Measurements from ENCODE around the gene RIN3. TPM values are rescaled to one million over a fixed set of nuclear protein-coding genes. Genes with fewer than 3 reads are reported as not detected.

Gene RIN3
- total RNA-seq, 1 donor from 2014 or later, result 34.7 TPM

DNA sequence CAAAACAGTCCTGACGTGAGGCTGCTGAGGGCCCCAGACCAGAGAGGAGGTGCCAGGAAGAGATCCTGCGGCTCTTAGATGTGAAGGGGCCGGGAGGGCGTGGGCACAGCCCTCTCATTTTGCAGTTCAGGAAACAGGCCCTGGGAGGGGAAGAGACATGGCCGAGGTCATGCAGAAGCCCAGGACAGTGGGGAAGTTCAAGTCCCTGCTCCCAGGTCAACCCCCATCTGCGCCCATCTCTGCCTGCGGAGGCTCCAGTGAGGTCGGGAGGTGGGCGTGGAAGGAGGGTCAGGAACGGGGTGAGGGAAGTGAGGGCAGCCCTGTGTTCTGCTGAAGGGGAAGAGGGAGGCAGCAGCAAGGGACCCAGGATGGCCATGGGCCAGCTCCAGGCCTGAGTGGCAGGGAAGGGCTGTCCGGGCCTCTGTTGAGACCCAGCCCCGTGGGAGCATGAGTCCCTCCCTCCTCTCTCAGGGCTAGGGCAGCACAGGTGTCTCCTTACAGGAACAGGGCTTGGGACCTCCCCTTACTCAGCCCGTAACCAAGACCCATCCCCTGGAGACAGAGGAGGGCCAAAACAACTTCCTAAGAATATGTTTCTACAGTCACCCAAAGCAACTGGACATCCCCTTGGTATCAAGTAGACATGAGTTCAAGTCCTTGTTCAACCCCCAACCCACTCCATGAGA is 144.0 kb downstream of the RIN3 start:
- H3K36me3 Mint-ChIP-seq (ENCODE audit: low read depth), result peaks cover 76% of the 10 kb centered on the region
- H3K4me3 Mint-ChIP-seq, result peak overlapping the region; percentile 15
- intact Hi-C loops (cut with micrococcal nuclease), result no loop called here
- no peak overlapping the region for H3K27ac Mint-ChIP-seq
- no peak for DNase-seq (ENCODE audit: low spot score)
- H3K9me3 Mint-ChIP-seq, result no peaks in the 10 kb centered on the region
- H3K27me3 Mint-ChIP-seq (ENCODE audit: insufficient read depth), result no peaks in the 10 kb centered on the region
- H3K4me1 Mint-ChIP-seq (ENCODE audit: low read depth), result peaks cover 70% of the 10 kb centered on the region

DNA sequence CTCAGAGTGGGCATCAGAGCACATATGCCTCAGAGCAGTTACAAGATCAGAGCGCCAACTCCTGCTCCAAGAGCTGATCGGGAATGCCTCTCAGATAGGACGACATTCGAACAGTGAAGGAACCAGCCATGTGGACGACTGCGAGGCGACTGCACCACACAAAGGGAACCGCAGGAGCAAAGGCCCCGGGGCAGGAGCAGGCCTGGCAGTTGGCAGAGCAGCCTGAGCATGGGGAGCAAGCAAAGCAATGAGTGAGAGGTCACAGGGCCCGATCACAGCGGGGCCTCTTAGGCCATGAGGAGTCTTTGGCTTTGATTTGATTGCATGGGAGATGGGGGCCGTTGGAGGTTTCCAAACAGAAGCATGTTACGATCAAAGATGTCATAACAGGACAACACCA is 144.6 kb downstream of the RIN3 start:
- DNase-seq (ENCODE audit: low spot score), result no peak
- Mint-ChIP-seq H3K27ac (no peak overlapping the region), H3K4me3 (no peak overlapping the region), H3K27me3 (ENCODE audit: insufficient read depth) (no peaks in the 10 kb centered on the region), H3K36me3 (ENCODE audit: low read depth) (peaks cover 79% of the 10 kb centered on the region), H3K4me1 (ENCODE audit: low read depth) (peaks cover 68% of the 10 kb centered on the region), H3K9me3 (no peaks in the 10 kb centered on the region)
- intact Hi-C loops (cut with micrococcal nuclease), result no loop called here

DNA sequence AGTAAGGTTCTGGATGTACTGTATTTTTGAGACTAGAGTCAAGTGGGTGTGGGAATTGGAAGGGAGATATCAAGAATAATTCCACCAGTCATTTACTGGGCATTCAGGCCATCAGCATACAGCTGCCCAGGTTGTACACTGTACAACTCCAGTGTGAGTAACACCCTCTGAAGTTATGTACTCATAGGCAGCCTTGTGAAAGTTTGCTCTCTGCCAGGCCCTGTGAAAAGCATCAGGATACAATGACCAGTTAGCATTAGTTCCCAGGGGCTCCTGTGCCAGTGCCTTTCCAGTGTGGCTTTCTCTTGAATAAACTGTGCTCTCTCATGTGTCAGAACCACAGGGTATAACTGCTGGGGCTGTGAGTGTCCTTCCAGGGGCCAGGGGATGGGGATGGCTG is 145.1 kb downstream of the RIN3 start:
- no peaks in the 10 kb centered on the region for H3K9me3 Mint-ChIP-seq
- DNase-seq (ENCODE audit: low spot score), result no peak
- H3K27me3 Mint-ChIP-seq (ENCODE audit: insufficient read depth), result no peaks in the 10 kb centered on the region
- no peak overlapping the region for H3K4me3 Mint-ChIP-seq
- H3K4me1 Mint-ChIP-seq (ENCODE audit: low read depth), result peaks cover 63% of the 10 kb centered on the region
- intact Hi-C loops (cut with micrococcal nuclease), result no loop called here
- H3K36me3 Mint-ChIP-seq (ENCODE audit: low read depth), result peaks cover 76% of the 10 kb centered on the region
- H3K27ac Mint-ChIP-seq, result no peak overlapping the region

DNA sequence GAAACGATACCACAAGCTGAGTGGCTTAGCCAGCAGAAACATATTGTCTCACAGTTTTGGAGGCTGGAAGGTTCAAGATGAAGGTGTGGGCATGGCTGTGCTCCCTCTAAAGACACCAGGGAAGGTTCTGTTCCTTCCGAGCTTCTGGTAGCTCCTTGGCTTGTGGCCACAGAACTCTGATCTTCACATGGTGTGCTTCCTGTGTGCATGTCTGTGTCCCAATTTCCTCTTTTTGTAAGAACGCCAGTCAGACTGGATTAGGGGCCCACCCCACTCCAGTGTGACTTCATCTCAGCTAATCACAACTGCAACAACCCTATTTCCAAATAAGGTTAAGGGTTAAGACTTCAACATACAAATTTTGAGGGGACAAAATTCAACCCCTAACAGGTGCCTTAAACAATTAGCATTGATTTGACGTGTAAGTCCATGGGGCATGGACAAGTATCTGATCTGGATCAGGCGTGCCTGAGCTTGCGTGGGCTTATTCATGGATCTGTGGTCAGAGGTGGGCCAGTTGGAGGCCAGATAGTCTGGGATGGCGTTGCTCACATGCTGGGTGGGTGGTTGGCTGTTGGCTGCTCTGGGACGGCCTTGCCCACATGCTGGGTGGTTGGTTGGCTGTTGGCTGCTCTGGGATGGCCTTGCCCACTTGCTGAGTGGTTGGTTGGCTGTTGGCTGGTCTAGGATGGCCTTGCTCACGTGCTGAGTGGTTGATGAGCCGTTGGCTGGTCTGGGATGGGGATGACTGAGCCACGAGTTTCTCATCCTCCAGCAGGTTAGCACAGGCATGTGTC is 146.4 kb downstream of the RIN3 start:
- peaks cover 80% of the 10 kb centered on the region for H3K36me3 Mint-ChIP-seq (ENCODE audit: low read depth)
- no peaks in the 10 kb centered on the region for H3K27me3 Mint-ChIP-seq (ENCODE audit: insufficient read depth)
- no peak overlapping the region for H3K4me3 Mint-ChIP-seq
- intact Hi-C loops (cut with micrococcal nuclease), result no loop called here
- H3K9me3 Mint-ChIP-seq, result no peaks in the 10 kb centered on the region
- H3K27ac Mint-ChIP-seq, result no peak overlapping the region
- DNase-seq (ENCODE audit: low spot score), result no peak
- H3K4me1 Mint-ChIP-seq (ENCODE audit: low read depth), result peaks cover 58% of the 10 kb centered on the region

DNA sequence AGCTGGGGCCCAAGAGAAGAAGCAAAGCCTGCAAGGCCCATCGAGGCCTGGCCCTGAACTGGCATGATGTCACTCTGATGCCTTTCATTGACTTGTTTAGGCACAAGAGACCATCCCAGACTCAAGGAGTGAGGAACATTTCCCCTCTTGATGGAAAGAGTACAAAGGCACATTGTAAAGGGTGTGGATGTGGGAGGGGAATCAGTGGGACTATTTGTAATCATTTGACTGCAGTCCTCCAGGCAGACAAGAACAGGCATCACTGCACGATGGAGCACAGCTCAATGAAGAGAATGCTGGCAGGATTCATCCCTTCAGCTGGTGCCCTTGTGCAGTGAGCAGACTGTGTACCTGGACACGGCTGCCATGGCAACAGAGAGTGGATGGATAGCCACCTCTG is 147.0 kb downstream of the RIN3 start:
- no peak overlapping the region for H3K27ac Mint-ChIP-seq
- peaks cover 54% of the 10 kb centered on the region for H3K4me1 Mint-ChIP-seq (ENCODE audit: low read depth)
- intact Hi-C loops (cut with micrococcal nuclease), result no loop called here
- no peak for DNase-seq (ENCODE audit: low spot score)
- peaks cover 76% of the 10 kb centered on the region for H3K36me3 Mint-ChIP-seq (ENCODE audit: low read depth)
- no peak overlapping the region for H3K4me3 Mint-ChIP-seq
- H3K27me3 Mint-ChIP-seq (ENCODE audit: insufficient read depth), result no peaks in the 10 kb centered on the region
- H3K9me3 Mint-ChIP-seq, result no peaks in the 10 kb centered on the region

DNA sequence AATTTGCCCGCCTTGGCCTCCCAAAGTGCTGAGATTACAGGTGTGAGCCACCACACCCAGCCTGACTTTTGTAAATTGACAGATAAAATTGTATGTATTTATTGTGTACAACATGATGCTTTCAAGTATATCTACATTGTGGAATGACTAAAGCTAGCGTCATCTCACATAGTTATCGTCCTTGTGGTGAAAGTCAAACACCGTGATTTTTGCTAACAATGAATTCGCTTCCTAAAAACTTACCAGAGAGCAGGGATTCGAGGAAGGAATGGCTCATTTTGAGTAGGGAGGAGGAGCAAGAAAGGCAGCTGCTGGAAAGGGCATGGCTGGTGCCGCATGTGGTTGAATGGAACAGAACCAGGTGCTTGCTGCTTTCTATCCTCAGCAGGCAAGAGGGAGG is 149.5 kb downstream of the RIN3 start:
- Mint-ChIP-seq H3K27me3 (ENCODE audit: insufficient read depth) (no peaks in the 10 kb centered on the region), H3K36me3 (ENCODE audit: low read depth) (peaks cover 76% of the 10 kb centered on the region), H3K4me3 (no peak overlapping the region), H3K9me3 (no peaks in the 10 kb centered on the region), H3K4me1 (ENCODE audit: low read depth) (peaks cover 31% of the 10 kb centered on the region), H3K27ac (no peak overlapping the region)
- DNase-seq (ENCODE audit: low spot score), result no peak
- intact Hi-C loops (cut with micrococcal nuclease), result no loop called here

DNA sequence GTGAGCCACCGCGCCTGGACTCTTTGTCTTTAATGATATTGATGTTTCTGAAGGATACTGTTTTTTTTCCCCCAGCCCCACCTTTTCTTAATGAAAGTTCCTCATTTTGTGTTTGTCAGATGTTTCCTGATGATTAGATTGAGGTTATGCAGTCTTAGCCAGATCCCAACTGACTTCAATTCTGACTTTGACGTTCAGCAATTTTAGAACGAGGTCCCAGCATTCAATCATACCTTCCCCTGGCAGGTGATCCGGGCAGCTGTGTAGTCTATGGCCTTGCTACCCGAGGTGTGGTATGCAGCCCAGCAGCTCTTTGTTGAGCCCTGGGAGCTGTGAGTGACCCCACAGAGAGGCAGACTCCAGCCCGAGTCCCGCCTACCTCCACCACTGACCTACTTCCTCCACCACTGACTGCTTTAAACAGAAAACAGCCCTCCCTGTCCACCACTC is 152.1 kb downstream of the RIN3 start:
- Mint-ChIP-seq H3K27ac (no peak overlapping the region), H3K4me3 (no peak overlapping the region), H3K9me3 (no peaks in the 10 kb centered on the region), H3K36me3 (ENCODE audit: low read depth) (peaks cover 69% of the 10 kb centered on the region), H3K4me1 (ENCODE audit: low read depth) (peaks cover 34% of the 10 kb centered on the region), H3K27me3 (ENCODE audit: insufficient read depth) (no peaks in the 10 kb centered on the region)
- intact Hi-C loops (cut with micrococcal nuclease), result no loop called here
- DNase-seq (ENCODE audit: low spot score), result no peak

DNA sequence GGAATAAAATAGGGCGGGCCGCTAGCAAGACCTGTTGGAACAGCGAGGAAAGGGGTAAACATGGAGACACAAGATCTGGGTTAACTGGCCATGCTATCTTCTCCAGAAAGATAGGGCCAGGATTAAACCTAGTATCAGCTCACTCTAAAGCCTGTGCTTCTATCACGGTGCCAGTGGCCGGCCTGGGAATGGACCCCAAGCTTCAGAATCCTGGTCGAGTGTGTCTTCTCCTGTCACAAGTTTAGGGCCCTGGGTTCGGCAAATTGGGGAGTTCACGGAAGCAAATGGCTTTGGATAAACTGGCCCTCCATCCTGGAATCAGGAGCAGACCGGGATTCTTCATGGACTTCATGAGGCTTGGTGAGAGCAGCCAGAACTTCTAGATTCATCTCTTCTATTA is 152.7 kb downstream of the RIN3 start:
- Mint-ChIP-seq H3K36me3 (ENCODE audit: low read depth) (peaks cover 71% of the 10 kb centered on the region), H3K4me1 (ENCODE audit: low read depth) (peaks cover 40% of the 10 kb centered on the region), H3K27ac (no peak overlapping the region), H3K27me3 (ENCODE audit: insufficient read depth) (no peaks in the 10 kb centered on the region), H3K4me3 (no peak overlapping the region), H3K9me3 (no peaks in the 10 kb centered on the region)
- no peak for DNase-seq (ENCODE audit: low spot score)
- intact Hi-C loops (cut with micrococcal nuclease), result no loop called here

DNA sequence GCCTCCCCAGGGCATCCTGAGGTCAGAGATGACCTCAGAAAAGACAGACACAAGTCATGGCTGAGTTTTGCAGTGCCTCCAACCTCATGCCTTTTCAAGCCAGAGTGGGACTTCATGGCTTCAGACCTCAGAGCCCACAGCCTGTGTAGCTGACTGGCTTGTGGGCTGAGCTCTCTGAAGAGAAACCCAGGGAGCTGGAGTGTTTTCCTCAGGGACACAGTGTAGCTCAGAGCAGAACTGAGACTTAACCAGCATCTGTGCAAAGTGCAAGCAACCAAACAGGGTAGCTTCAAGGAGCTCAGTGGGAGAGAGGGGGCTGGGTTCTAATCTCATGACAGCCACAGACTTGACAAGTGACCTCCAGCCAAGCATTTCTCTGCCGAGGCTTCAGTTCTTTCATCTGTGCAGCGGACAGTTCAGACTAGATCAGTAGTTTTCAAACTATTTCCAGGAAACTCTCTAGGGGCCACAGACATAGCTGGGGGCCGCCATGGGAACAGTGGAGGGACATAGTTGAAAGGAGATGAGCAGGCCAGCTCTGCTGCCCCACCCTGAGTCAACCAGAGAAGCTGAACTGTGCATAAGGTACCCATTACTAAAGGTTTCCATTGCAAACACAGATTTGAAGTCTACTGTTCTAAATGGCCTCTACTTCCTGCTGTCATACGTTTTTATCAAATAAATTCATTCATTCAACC is 154.8 kb downstream of the RIN3 start:
- Mint-ChIP-seq H3K36me3 (ENCODE audit: low read depth) (peaks cover 57% of the 10 kb centered on the region), H3K27ac (peak overlapping the region; percentile 64), H3K4me3 (peak overlapping the region; percentile 6), H3K9me3 (no peaks in the 10 kb centered on the region), H3K4me1 (ENCODE audit: low read depth) (peaks cover 41% of the 10 kb centered on the region), H3K27me3 (ENCODE audit: insufficient read depth) (no peaks in the 10 kb centered on the region)
- intact Hi-C loops (cut with micrococcal nuclease), result loop anchor here (1.0 kb wide), 2 partner anchors 9 to 17 kb away; no protein-coding TSS in a partner anchor
- DNase-seq (ENCODE audit: low spot score), result no peak

DNA sequence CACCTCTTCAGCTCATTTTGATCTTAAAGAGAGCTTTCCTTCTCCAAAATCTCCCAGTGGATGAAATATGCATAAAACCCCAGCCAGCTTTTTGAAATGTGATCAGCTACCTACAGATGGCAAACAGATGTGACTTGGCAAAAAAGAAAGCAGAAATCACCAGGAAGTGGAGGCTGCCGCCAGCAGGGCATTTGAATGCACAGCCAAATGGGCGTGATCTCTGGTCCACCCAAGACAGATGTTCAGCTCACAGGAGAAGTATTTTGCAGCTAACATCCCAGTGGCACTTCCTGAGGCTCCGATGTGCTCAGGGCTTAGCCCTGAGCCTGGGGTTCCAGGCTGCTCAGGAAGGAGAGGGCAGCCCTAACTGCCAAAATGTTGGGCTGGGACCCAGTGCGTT is 156.6 kb downstream of the RIN3 start:
- DNase-seq (ENCODE audit: low spot score), result no peak
- Mint-ChIP-seq H3K4me1 (ENCODE audit: low read depth) (peaks cover 36% of the 10 kb centered on the region), H3K4me3 (no peak overlapping the region), H3K27me3 (ENCODE audit: insufficient read depth) (no peaks in the 10 kb centered on the region), H3K27ac (peak overlapping the region; percentile 44), H3K9me3 (no peaks in the 10 kb centered on the region), H3K36me3 (ENCODE audit: low read depth) (peaks cover 52% of the 10 kb centered on the region)
- intact Hi-C loops (cut with micrococcal nuclease), result no loop called here

DNA sequence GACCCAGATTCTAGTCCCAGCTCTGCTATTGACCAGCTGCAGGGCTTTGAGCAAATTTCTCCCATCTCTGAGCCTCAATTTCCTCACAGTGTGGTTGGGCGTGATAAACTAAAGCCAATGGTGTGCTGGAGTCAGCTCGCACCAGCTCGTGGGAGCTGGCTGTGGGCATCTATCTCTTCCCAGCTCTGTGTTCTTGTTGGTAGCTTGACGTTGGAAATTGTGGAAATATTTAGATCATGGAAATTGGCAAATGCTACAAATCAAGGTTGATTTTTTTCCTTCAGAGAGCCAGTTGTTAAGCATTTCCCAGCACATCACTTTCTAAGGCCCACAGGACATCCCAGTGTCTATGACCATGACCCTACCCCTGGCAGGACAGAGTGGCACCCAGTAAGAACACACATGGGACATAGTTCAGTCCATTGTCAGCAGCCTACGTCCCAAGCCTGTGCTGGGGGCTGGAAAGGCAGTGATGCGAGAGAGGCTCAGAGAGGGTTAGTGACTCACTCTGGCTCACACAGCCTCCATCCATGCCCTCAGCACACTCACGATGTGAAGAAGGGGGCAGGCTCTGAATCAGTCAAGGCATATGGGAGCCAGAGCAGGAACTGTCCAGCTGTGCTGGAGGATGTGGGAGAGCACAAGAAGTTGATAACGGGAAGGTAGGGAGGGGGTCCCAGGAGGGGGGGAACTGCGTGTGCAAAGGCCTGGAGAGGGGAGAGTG is 157.2 kb downstream of the RIN3 start:
- Mint-ChIP-seq H3K4me3 (no peak overlapping the region), H3K27ac (no peak overlapping the region), H3K27me3 (ENCODE audit: insufficient read depth) (no peaks in the 10 kb centered on the region), H3K9me3 (no peaks in the 10 kb centered on the region), H3K4me1 (ENCODE audit: low read depth) (peaks cover 39% of the 10 kb centered on the region), H3K36me3 (ENCODE audit: low read depth) (peaks cover 51% of the 10 kb centered on the region)
- no peak for DNase-seq (ENCODE audit: low spot score)
- intact Hi-C loops (cut with micrococcal nuclease), result no loop called here

DNA sequence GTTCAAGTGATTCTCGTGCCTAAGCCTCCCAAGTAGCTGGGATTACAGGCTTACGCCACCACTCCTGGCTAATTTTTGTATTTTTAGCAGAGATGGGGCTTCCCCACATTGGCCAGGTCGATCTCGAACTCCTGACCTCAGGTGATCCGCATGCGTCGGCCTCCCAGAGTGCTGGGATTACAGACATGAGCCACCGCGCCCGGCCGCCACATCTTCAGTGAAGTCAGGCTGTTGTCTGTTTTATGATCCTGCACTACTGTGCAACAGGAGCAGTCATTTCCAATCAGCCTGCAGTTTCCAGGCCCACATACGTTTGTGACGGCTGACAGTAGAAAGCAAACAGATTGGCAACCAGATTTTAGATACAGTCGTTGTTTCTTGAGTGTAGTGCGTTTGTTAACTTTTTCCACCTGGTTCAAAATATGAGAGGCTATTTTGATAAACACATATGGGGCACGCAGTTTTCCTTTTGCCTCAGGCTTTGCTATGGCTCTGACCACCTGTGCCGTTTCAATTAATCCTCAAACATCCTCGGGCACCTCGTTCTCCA is 160.1 kb downstream of the RIN3 start:
- Mint-ChIP-seq H3K27ac (no peak overlapping the region), H3K4me3 (no peak overlapping the region), H3K27me3 (ENCODE audit: insufficient read depth) (no peaks in the 10 kb centered on the region), H3K36me3 (ENCODE audit: low read depth) (peaks cover 55% of the 10 kb centered on the region), H3K9me3 (no peaks in the 10 kb centered on the region), H3K4me1 (ENCODE audit: low read depth) (peaks cover 57% of the 10 kb centered on the region)
- no peak for DNase-seq (ENCODE audit: low spot score)
- intact Hi-C loops (cut with micrococcal nuclease), result no loop called here

All from activated T-helper 1 cell treated with anti-CD3 and anti-CD28 coated beads, Interleukin-12 subunit alpha, Interleukin-12 subunit beta, Interleukin-2, Interleukin-4 antibody, amounts not matched to agents 30 ng/mL and 10 ng/mL and 1 ng/mL, durations not matched to agents 14 hours and 24 hours and 36 hours (primary cell).